WTC11 (cell line): Measurements from ENCODE around the gene BICD1.

Source experiments
- AFF4 ChIP-seq: sonication (generic); formaldehyde crosslinking; IDR thresholded peaks from 2 replicates; pipeline ENCODE4 v1.8.1; 2023; ENCODE audit warnings: mild to moderate bottlenecking, missing genetic modification reagents, borderline replicate concordance
- CREB1 ChIP-seq: sonication (generic); formaldehyde crosslinking; IDR thresholded peaks from 2 replicates; pipeline ENCODE4 v1.8.0; 2023; ENCODE audit warnings: mild to moderate bottlenecking, missing genetic modification reagents
- E2F5 ChIP-seq: sonication (generic); formaldehyde crosslinking; IDR thresholded peaks from 2 replicates; pipeline ENCODE4 v1.8.1; 2022; ENCODE audit warnings: mild to moderate bottlenecking, moderate library complexity, missing genetic modification reagents
- ELF4 ChIP-seq: sonication (generic); formaldehyde crosslinking; IDR thresholded peaks from 2 replicates; pipeline ENCODE4 v1.8.1; 2022; ENCODE audit warnings: low read depth, mild to moderate bottlenecking, moderate library complexity, missing genetic modification reagents
- NFYB ChIP-seq: sonication (generic); formaldehyde crosslinking; conservative IDR thresholded peaks from 2 replicates; pipeline ENCODE4 v1.8.0; 2022; ENCODE audit warnings: low read depth, missing genetic modification reagents
- TP53 ChIP-seq: sonication (generic); formaldehyde crosslinking; IDR thresholded peaks from 2 replicates; pipeline ENCODE4 v1.8.1; 2023; ENCODE audit warnings: mild to moderate bottlenecking, missing genetic modification reagents
- ZNF317 ChIP-seq: sonication (generic); formaldehyde crosslinking; IDR thresholded peaks from 2 replicates; pipeline ENCODE4 v1.8.1; 2023; ENCODE audit warnings: low read depth, mild to moderate bottlenecking, moderate library complexity, missing genetic modification reagents, borderline replicate concordance
- ZNF512 ChIP-seq: sonication (generic); formaldehyde crosslinking; IDR thresholded peaks from 2 replicates; pipeline ENCODE4 v1.8.1; 2022; ENCODE audit warnings: missing genetic modification reagents, borderline replicate concordance
- ZNF671 ChIP-seq: fragments of 250-450 bp; sonication (Bioruptor Pico); IDR thresholded peaks from 2 replicates; pipeline ENCODE4 v1.8.0; 2021; ENCODE audit warnings: mild to moderate bottlenecking
- TF ChIP-seq, protein P1 (sequence below): fragments of 200-600 bp; IDR thresholded peaks from 2 replicates; pipeline ENCODE4 v1.8.0; 2022; ENCODE audit warnings: antibody characterized with exemption
- TF ChIP-seq, protein P2 (sequence below): sonication (generic); formaldehyde crosslinking; IDR thresholded peaks from 2 replicates; pipeline ENCODE4 v1.8.1; 2023; ENCODE audit warnings: mild to moderate bottlenecking, missing genetic modification reagents

DNA sequence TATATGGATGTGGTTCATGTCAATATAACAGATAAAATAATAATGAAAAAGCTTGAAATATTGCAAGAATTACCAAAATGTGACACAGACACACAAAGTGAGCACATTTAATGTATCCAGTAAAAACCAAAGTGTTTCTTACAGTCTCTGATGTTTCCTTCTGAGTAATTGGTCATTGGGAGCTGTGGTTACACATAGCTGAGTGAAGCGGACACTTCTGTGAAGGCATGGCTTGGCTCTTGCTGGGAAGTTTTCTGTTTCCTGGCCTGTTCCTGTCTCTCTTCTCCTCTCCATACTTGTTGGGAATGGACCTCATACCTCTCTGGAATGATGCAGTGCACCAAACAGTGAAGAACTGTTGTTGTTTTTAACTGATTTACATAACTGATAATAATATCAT, 117.3 kb downstream of the BICD1 start:
- TF ChIP-seq ZNF512 (CRISPR knock-in tag) (no peak), CREB1 (CRISPR knock-in tag) (no peak), NFYB (CRISPR knock-in tag) (no peak), ZNF317 (CRISPR knock-in tag) (no peak), ZNF671 (CRISPR knock-in tag) (no peak), AFF4 (CRISPR knock-in tag) (no peak), E2F5 (no peak), ELF4 (CRISPR knock-in tag) (no peak), TP53 (CRISPR knock-in tag) (no peak)
- TF ChIP-seq, protein P1, sequence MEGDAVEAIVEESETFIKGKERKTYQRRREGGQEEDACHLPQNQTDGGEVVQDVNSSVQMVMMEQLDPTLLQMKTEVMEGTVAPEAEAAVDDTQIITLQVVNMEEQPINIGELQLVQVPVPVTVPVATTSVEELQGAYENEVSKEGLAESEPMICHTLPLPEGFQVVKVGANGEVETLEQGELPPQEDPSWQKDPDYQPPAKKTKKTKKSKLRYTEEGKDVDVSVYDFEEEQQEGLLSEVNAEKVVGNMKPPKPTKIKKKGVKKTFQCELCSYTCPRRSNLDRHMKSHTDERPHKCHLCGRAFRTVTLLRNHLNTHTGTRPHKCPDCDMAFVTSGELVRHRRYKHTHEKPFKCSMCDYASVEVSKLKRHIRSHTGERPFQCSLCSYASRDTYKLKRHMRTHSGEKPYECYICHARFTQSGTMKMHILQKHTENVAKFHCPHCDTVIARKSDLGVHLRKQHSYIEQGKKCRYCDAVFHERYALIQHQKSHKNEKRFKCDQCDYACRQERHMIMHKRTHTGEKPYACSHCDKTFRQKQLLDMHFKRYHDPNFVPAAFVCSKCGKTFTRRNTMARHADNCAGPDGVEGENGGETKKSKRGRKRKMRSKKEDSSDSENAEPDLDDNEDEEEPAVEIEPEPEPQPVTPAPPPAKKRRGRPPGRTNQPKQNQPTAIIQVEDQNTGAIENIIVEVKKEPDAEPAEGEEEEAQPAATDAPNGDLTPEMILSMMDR: no peak
- TF ChIP-seq, protein P2, sequence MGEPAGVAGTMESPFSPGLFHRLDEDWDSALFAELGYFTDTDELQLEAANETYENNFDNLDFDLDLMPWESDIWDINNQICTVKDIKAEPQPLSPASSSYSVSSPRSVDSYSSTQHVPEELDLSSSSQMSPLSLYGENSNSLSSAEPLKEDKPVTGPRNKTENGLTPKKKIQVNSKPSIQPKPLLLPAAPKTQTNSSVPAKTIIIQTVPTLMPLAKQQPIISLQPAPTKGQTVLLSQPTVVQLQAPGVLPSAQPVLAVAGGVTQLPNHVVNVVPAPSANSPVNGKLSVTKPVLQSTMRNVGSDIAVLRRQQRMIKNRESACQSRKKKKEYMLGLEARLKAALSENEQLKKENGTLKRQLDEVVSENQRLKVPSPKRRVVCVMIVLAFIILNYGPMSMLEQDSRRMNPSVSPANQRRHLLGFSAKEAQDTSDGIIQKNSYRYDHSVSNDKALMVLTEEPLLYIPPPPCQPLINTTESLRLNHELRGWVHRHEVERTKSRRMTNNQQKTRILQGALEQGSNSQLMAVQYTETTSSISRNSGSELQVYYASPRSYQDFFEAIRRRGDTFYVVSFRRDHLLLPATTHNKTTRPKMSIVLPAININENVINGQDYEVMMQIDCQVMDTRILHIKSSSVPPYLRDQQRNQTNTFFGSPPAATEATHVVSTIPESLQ (CRISPR knock-in tag): no peak
